HepG2 (cell line): ENCODE measurements around the gene ADAM15. TPM values are rescaled to one million over a fixed set of nuclear protein-coding genes. Genes with fewer than 3 reads are reported as not detected.
A peak's percentile ranks its signal among the peaks of the same experiment; 100 is the strongest.

Experiments used
- ASH2L ChIP-seq: fragments of 300-600, 200-600 bp; sonication (generic); IDR thresholded peaks from 2 replicates; pipeline ENCODE4 v1.7.0; 2017; ENCODE audit warnings: low read depth, mild to moderate bottlenecking, moderate library complexity, mixed read lengths, low read length; ENCODE audit not compliant: insufficient read length
- BRF2 ChIP-seq: sonication (generic); formaldehyde crosslinking; IDR thresholded peaks from 2 replicates; pipeline ENCODE4 v1.8.1; 2022; ENCODE audit warnings: mild to moderate bottlenecking, missing genetic modification reagents
- CENPX ChIP-seq: sonication (generic); formaldehyde crosslinking; IDR thresholded peaks from 2 replicates; pipeline ENCODE4 v1.9.0; 2021; ENCODE audit warnings: mild to moderate bottlenecking, missing genetic modification reagents, moderate library complexity
- CREB1 ChIP-seq, 2 experiments: fragments of 450-650 bp in 1 of 2; IDR thresholded peaks; 2 replicates each; pipeline ENCODE4 v1.6.1; 2016 to 2017; ENCODE audit warnings: control low read depth in 1 of 2, mild to moderate bottlenecking in 1 of 2, missing compliant biosample characterization in 1 of 2, missing genetic modification characterization in 1 of 2
- FOXC1 ChIP-seq: sonication (generic); formaldehyde crosslinking; IDR thresholded peaks from 2 replicates; pipeline ENCODE4 v1.8.0; 2022; ENCODE audit warnings: mild to moderate bottlenecking, missing genetic modification reagents, borderline replicate concordance
- GLI4 ChIP-seq: sonication (generic); formaldehyde crosslinking; IDR thresholded peaks from 2 replicates; pipeline ENCODE4 v1.5.1; 2020; ENCODE audit warnings: missing genetic modification reagents, mild to moderate bottlenecking, moderate library complexity, borderline replicate concordance
- HDAC2 ChIP-seq: sonication (generic); formaldehyde crosslinking; IDR thresholded peaks from 2 replicates; pipeline ENCODE4 v1.4.0; 2020; ENCODE audit warnings: missing genetic modification reagents
- KAT7 ChIP-seq: IDR thresholded peaks from 2 replicates; pipeline ENCODE4 v1.6.1; 2018; ENCODE audit warnings: borderline replicate concordance, missing compliant biosample characterization
- NFAT5 ChIP-seq: sonication (generic); formaldehyde crosslinking; IDR thresholded peaks from 2 replicates; pipeline ENCODE4 v1.4.0; 2020; ENCODE audit warnings: missing genetic modification reagents
- NFKB2 ChIP-seq: sonication (generic); formaldehyde crosslinking; IDR thresholded peaks from 2 replicates; pipeline ENCODE4 v1.4.0; 2020; ENCODE audit warnings: missing genetic modification reagents, borderline replicate concordance
- POLR2AphosphoS5 ChIP-seq: IDR thresholded peaks from 2 replicates; pipeline ENCODE4 v1.6.1; 2012; ENCODE audit warnings: low read depth, low read length
- POLR2G ChIP-seq: fragments of 200-400 bp; formaldehyde crosslinking; IDR thresholded peaks from 2 replicates; pipeline ENCODE4 v1.6.1; 2018; ENCODE audit warnings: mild to moderate bottlenecking, low read depth, low read length, moderate library complexity
- RBFOX2 ChIP-seq: fragments of 200-400 bp; formaldehyde crosslinking; IDR thresholded peaks from 2 replicates; pipeline ENCODE4 v1.6.1; 2017; ENCODE audit warnings: low read depth, mild to moderate bottlenecking, low read length
- SAFB2 ChIP-seq: sonication (generic); formaldehyde crosslinking; IDR thresholded peaks from 2 replicates; pipeline ENCODE4 v1.5.1; 2020; ENCODE audit warnings: missing genetic modification reagents, low read depth, mild to moderate bottlenecking, borderline replicate concordance
- SALL1 ChIP-seq: sonication (generic); formaldehyde crosslinking; IDR thresholded peaks from 2 replicates; pipeline ENCODE4 v1.8.0; 2022; ENCODE audit warnings: mild to moderate bottlenecking, missing genetic modification reagents
- SAP130 ChIP-seq: IDR thresholded peaks from 2 replicates; pipeline ENCODE4 v1.6.1; 2016; ENCODE audit warnings: low read depth
- SNAPC2 ChIP-seq: sonication (generic); formaldehyde crosslinking; IDR thresholded peaks from 2 replicates; pipeline ENCODE4 v1.8.1; 2022; ENCODE audit warnings: mild to moderate bottlenecking, missing genetic modification reagents
- SP5 ChIP-seq: IDR thresholded peaks from 2 replicates; pipeline ENCODE4 v1.6.1; 2016; ENCODE audit warnings: low read depth, borderline replicate concordance
- TBX3 ChIP-seq: fragments of 450-650 bp; IDR thresholded peaks from 2 replicates; pipeline ENCODE4 v1.6.1; 2017; ENCODE audit warnings: antibody characterized with exemption, mild to moderate bottlenecking, inconsistent platforms, borderline replicate concordance
- ZBTB7A ChIP-seq: sonication (generic); formaldehyde crosslinking; IDR thresholded peaks from 2 replicates; pipeline ENCODE4 v1.8.0; 2022; ENCODE audit warnings: mild to moderate bottlenecking, missing genetic modification reagents
- ZFY ChIP-seq: sonication (generic); formaldehyde crosslinking; IDR thresholded peaks from 2 replicates; pipeline ENCODE4 v1.4.0; 2020; ENCODE audit warnings: missing genetic modification reagents
- ZNF564 ChIP-seq: sonication (generic); formaldehyde crosslinking; IDR thresholded peaks from 2 replicates; pipeline ENCODE4 v1.8.1; 2023; ENCODE audit warnings: mild to moderate bottlenecking, missing genetic modification reagents
- ZNF773 ChIP-seq: sonication (generic); formaldehyde crosslinking; IDR thresholded peaks from 2 replicates; pipeline ENCODE4 v1.4.0; 2020; ENCODE audit warnings: missing genetic modification reagents, borderline replicate concordance
- polyA plus RNA-seq, 8 experiments: library from polyadenylated mRNA; depleted of rRNA in 3 of 8; stranded (reverse) in 7 of 8; unstranded in 1 of 8; fragments of >200 nt; fragmentation: Illumina TruSeq in 4 of 8; extraction: Trizol in 4 of 8; gene quantifications; 2 replicates each; pipeline versions ENCODE4 v1.2.1 to v1.2.3, GENCODE V29; 2011 to 2016; ENCODE audit warnings: low read depth in 4 of 8, missing spikeins in 1 of 8, mixed read lengths in 1 of 8; ENCODE audit not compliant: insufficient read depth in 1 of 8
- total RNA-seq, 5 experiments: library from RNA; depleted of rRNA; stranded (reverse); fragments of >200 nt; fragmentation: Illumina TruSeq; extraction: Trizol; gene quantifications; 2 replicates each; pipeline ENCODE4 v1.2.3, GENCODE V29; 2016; ENCODE audit warnings: low read depth in 1 of 5
- TF ChIP-seq, protein P1 (sequence below): sonication (generic); formaldehyde crosslinking; IDR thresholded peaks from 2 replicates; pipeline ENCODE4 v1.5.1; 2020; ENCODE audit warnings: missing genetic modification reagents, mild to moderate bottlenecking, borderline replicate concordance

The ADAM15 gene
- total and polyA plus RNA-seq, 2 of the 13 experiments (the other 11 are each of a cell fraction or from before 2014, with no cell fraction given): 17.9 to 25.6 TPM

DNA sequence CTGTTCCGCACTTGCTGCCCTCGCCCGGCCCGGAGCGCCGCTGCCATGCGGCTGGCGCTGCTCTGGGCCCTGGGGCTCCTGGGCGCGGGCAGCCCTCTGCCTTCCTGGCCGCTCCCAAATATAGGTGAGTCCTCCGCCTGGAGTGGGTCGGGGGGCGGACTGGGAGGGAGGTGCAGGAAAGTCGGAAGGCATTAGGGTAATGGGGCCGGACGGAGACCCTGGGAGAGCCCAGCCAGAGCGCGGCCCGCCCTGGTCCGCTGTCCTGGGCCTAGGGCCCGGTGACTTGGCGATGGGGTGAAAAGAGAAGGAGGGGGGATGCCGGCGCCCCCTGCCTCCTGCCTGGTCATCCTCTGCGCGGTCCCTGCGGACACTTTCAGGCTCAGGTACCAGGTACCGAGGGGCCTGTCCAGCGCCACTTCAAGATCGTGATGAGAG is 243 bp downstream of the ADAM15 start (continued):
- TF ChIP-seq, protein P1, sequence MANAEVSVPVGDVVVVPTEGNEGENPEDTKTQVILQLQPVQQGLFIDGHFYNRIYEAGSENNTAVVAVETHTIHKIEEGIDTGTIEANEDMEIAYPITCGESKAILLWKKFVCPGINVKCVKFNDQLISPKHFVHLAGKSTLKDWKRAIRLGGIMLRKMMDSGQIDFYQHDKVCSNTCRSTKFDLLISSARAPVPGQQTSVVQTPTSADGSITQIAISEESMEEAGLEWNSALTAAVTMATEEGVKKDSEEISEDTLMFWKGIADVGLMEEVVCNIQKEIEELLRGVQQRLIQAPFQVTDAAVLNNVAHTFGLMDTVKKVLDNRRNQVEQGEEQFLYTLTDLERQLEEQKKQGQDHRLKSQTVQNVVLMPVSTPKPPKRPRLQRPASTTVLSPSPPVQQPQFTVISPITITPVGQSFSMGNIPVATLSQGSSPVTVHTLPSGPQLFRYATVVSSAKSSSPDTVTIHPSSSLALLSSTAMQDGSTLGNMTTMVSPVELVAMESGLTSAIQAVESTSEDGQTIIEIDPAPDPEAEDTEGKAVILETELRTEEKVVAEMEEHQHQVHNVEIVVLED: peak; percentile 1; the same call in 1 of the 2 replicates
- TF ChIP-seq SP5 (CRISPR knock-in tag) (no peak), SALL1 (CRISPR knock-in tag) (0 out of 2 replicates have a peak, but pooled peaks have one; percentile 4), HDAC2 (CRISPR knock-in tag) (no peak), ZNF773 (CRISPR knock-in tag) (peak; percentile 44; the same call in 1 of the 2 replicates), GLI4 (CRISPR knock-in tag) (no peak), SNAPC2 (CRISPR knock-in tag) (no peak), CREB1 (IDR thresholded peaks at IDR 0.05) (no peak), CREB1 (CRISPR knock-in tag; IDR thresholded peaks at IDR 0.05) (no peak), FOXC1 (CRISPR knock-in tag) (no peak), SAP130 (CRISPR knock-in tag) (peak; percentile 27; the same call in 1 of the 2 replicates), ZFY (CRISPR knock-in tag) (peak; percentile 72), POLR2AphosphoS5 (0 out of 2 replicates have a peak, but pooled peaks have one; percentile 24), NFKB2 (CRISPR knock-in tag) (0 out of 2 replicates have a peak, but pooled peaks have one; percentile 11), KAT7 (CRISPR knock-in tag) (0 out of 2 replicates have a peak, but pooled peaks have one; percentile 0), TBX3 (no peak), NFAT5 (no peak), CENPX (CRISPR knock-in tag) (no peak), RBFOX2 (0 out of 2 replicates have a peak, but pooled peaks have one; percentile 5), ZNF564 (no peak), ASH2L (peak; percentile 1), SAFB2 (no peak; the same call in 1 of the 2 replicates), ZBTB7A (peak; percentile 55), BRF2 (CRISPR knock-in tag) (no peak), POLR2G (peak; percentile 65)
